ENCODE data around the gene PCDH20. TPM values are rescaled to one million over a fixed set of nuclear protein-coding genes. Genes with fewer than 3 reads are reported as not detected.
"Not testable (repeated sequence)": the region's sequence is repeated elsewhere in the genome, so short reads cannot be mapped to it uniquely, and the experiment has no call there.

The PCDH20 gene
- polyA plus RNA-seq, 1 donor from 2014 or later, result 8.0 TPM

- no peaks in the 10 kb centered on the region for H3K9me3 ChIP-seq (ENCODE audit: low read length)
- H3K9ac ChIP-seq (ENCODE audit: low read length), result no peak overlapping the region
- H3K27me3 ChIP-seq (ENCODE audit: insufficient read depth, low read depth, low read length), result no peaks in the 10 kb centered on the region
- peaks cover 3% of the 10 kb centered on the region for H3K9me2 ChIP-seq (ENCODE audit: insufficient read depth, low read length)
- H4K20me1 ChIP-seq (ENCODE audit: insufficient read depth), result no peaks in the 10 kb centered on the region
- no peak overlapping the region for H3K27ac ChIP-seq (ENCODE audit: low read length)
- no peak overlapping the region for H3K4me3 ChIP-seq (ENCODE audit: low read length)
- H3K79me2 ChIP-seq (replicated peaks; ENCODE audit: insufficient read depth, low read length), result no peaks in the 10 kb centered on the region
- no peaks in the 10 kb centered on the region for H3K36me3 ChIP-seq (ENCODE audit: insufficient read depth, low read length)
- H2AFZ ChIP-seq (ENCODE audit: low read depth, low read length), result no peak overlapping the region
- TF ChIP-seq TAF1 (IDR thresholded peaks at IDR 0.05; ENCODE audit: low read depth) (no peak), RAD21 (conservative IDR thresholded peaks at IDR 0.05) (no peak), EZH2 (IDR thresholded peaks at IDR 0.05; ENCODE audit: borderline replicate concordance, insufficient read depth, low read length, poor library complexity, severe bottlenecking) (no peak), REST (IDR thresholded peaks at IDR 0.05; ENCODE audit: borderline replicate concordance) (no peak), SMC3 (conservative IDR thresholded peaks at IDR 0.05; ENCODE audit: poor library complexity) (no peak), MXI1 (conservative IDR thresholded peaks at IDR 0.05; ENCODE audit: poor library complexity, severe bottlenecking) (no peak), EP300 (conservative IDR thresholded peaks at IDR 0.05; ENCODE audit: poor library complexity, severe bottlenecking) (no peak), POLR2AphosphoS5 (IDR thresholded peaks at IDR 0.05) (no peak), CTCF (IDR thresholded peaks at IDR 0.05; ENCODE audit: poor library complexity, severe bottlenecking) (no peak)
- no peaks in the 10 kb centered on the region for H3F3A ChIP-seq (ENCODE audit: insufficient read depth, low read length, poor library complexity, severe bottlenecking)
- H3K4me2 ChIP-seq (ENCODE audit: low read length), result no peak overlapping the region
These were observed 45.1 kb downstream of the PCDH20 start for GRCh38 chr13:61370520-61370919.

GRCh38 chr13:61364690-61365089, 51.0 kb downstream of the PCDH20 start:
- H3K36me3 ChIP-seq (ENCODE audit: insufficient read depth, low read length); H2AFZ ChIP-seq (ENCODE audit: low read depth, low read length); H3K9me2 ChIP-seq (ENCODE audit: insufficient read depth, low read length); H3K4me2 ChIP-seq (ENCODE audit: low read length); H3F3A ChIP-seq (ENCODE audit: insufficient read depth, low read length, poor library complexity, severe bottlenecking); H3K27ac ChIP-seq (ENCODE audit: low read length); H3K27me3 ChIP-seq (ENCODE audit: insufficient read depth, low read depth, low read length); H4K20me1 ChIP-seq (ENCODE audit: insufficient read depth); H3K79me2 ChIP-seq (replicated peaks; ENCODE audit: insufficient read depth, low read length); H3K9ac ChIP-seq (ENCODE audit: low read length); H3K4me3 ChIP-seq (ENCODE audit: low read length); H3K9me3 ChIP-seq (ENCODE audit: low read length): not testable (repeated sequence)

- Histone ChIP-seq H3K27me3 (ENCODE audit: insufficient read depth, low read depth, low read length) (no peaks in the 10 kb centered on the region), H3K4me2 (ENCODE audit: low read length) (no peak overlapping the region)
These were observed 53.1 kb downstream of the PCDH20 start for GRCh38 chr13:61362522-61362921.

More at GRCh38 chr13:61362522-61362921, 53.1 kb downstream of the PCDH20 start:
- TF ChIP-seq MXI1 (conservative IDR thresholded peaks at IDR 0.05; ENCODE audit: poor library complexity, severe bottlenecking) (no peak), RAD21 (conservative IDR thresholded peaks at IDR 0.05) (no peak), EZH2 (IDR thresholded peaks at IDR 0.05; ENCODE audit: borderline replicate concordance, insufficient read depth, low read length, poor library complexity, severe bottlenecking) (no peak), POLR2AphosphoS5 (IDR thresholded peaks at IDR 0.05) (no peak), SMC3 (conservative IDR thresholded peaks at IDR 0.05; ENCODE audit: poor library complexity) (no peak), REST (IDR thresholded peaks at IDR 0.05; ENCODE audit: borderline replicate concordance) (no peak), EP300 (conservative IDR thresholded peaks at IDR 0.05; ENCODE audit: poor library complexity, severe bottlenecking) (no peak), CTCF (IDR thresholded peaks at IDR 0.05; ENCODE audit: poor library complexity, severe bottlenecking) (no peak), TAF1 (IDR thresholded peaks at IDR 0.05; ENCODE audit: low read depth) (no peak)
- peaks cover 4% of the 10 kb centered on the region for H3F3A ChIP-seq (ENCODE audit: insufficient read depth, low read length, poor library complexity, severe bottlenecking)
- no peaks in the 10 kb centered on the region for H3K79me2 ChIP-seq (replicated peaks; ENCODE audit: insufficient read depth, low read length)
- H3K9me2 ChIP-seq (ENCODE audit: insufficient read depth, low read length), result no peaks in the 10 kb centered on the region
- no peak overlapping the region for H3K4me3 ChIP-seq (ENCODE audit: low read length)
- H3K27ac ChIP-seq (ENCODE audit: low read length), result no peak overlapping the region
- H3K9me3 ChIP-seq (ENCODE audit: low read length), result no peaks in the 10 kb centered on the region
- H3K36me3 ChIP-seq (ENCODE audit: insufficient read depth, low read length), result no peaks in the 10 kb centered on the region
- no peaks in the 10 kb centered on the region for H4K20me1 ChIP-seq (ENCODE audit: insufficient read depth)
- no peak overlapping the region for H2AFZ ChIP-seq (ENCODE audit: low read depth, low read length)
- no peak overlapping the region for H3K9ac ChIP-seq (ENCODE audit: low read length)
